WTC11 (cell line): Measurements from ENCODE around the gene FGFR2. TPM values are rescaled to one million over a fixed set of nuclear protein-coding genes. Genes with fewer than 3 reads are reported as not detected.
A peak's percentile ranks its signal among the peaks of the same experiment; 100 is the strongest.

Experiments
- ATAC-seq: fragments of 200-7000 bp; cut with Tn5 transposase; 2 replicates; pipeline ENCODE4 v1.10.0; 2021; ENCODE audit warnings: mild to moderate bottlenecking, moderate library complexity
- CTCF ChIA-PET: fragments of 300-600 bp; sonication (Branson Sonifier 250); formaldehyde crosslinking; loops from one replicate; lab custom pipeline; 2021; ENCODE audit warnings: antibody characterized with exemption; lab: Charles Lee
- POLR2A ChIA-PET: fragments of 350-600 bp; sonication (Branson Sonifier 250); formaldehyde crosslinking; loops from one replicate; lab custom pipeline; 2021; ENCODE audit warnings: antibody characterized with exemption; lab: Charles Lee
- DNase-seq: peaks from one replicate; pipeline ENCODE4 v3.0.0; 2021; ENCODE audit warnings: low spot score
- H3K27ac Mint-ChIP-seq: 2 replicates; pipeline ENCODE4 v1.8.0; 2021; ENCODE audit warnings: mixed read lengths
- H3K27me3 Mint-ChIP-seq: 2 replicates; pipeline ENCODE4 v1.8.0; 2021; ENCODE audit warnings: low read depth, mild to moderate bottlenecking, moderate library complexity, mixed read lengths
- H3K36me3 Mint-ChIP-seq: 2 replicates; pipeline ENCODE4 v1.8.0; 2021; ENCODE audit warnings: mixed read lengths
- H3K4me1 Mint-ChIP-seq: 2 replicates; pipeline ENCODE4 v1.8.0; 2022; ENCODE audit warnings: mixed read lengths
- H3K4me3 Mint-ChIP-seq: 2 replicates; pipeline ENCODE4 v1.8.0; 2021; ENCODE audit warnings: mild to moderate bottlenecking, moderate library complexity, mixed read lengths
- H3K9me3 Mint-ChIP-seq: 2 replicates; pipeline ENCODE4 v1.8.0; 2021; ENCODE audit warnings: mixed read lengths
- AR ChIP-seq: fragments of 250-450 bp; sonication (Bioruptor Pico); IDR thresholded peaks from 2 replicates; pipeline ENCODE4 v1.9.0; 2021; ENCODE audit warnings: mild to moderate bottlenecking
- CTCF ChIP-seq: fragments of 200-600 bp; IDR thresholded peaks from 2 replicates; pipeline ENCODE4 v1.8.0; 2022; ENCODE audit warnings: antibody characterized with exemption
- ELF4 ChIP-seq: sonication (generic); formaldehyde crosslinking; IDR thresholded peaks from 2 replicates; pipeline ENCODE4 v1.8.1; 2022; ENCODE audit warnings: low read depth, mild to moderate bottlenecking, moderate library complexity, missing genetic modification reagents
- HMGA2 ChIP-seq: fragments of 250-450 bp; sonication (Bioruptor Pico); IDR thresholded peaks from 2 replicates; pipeline ENCODE4 v1.4.0; 2021; ENCODE audit warnings: mild to moderate bottlenecking, moderate library complexity
- HMGXB4 ChIP-seq: sonication (generic); formaldehyde crosslinking; IDR thresholded peaks from 2 replicates; pipeline ENCODE4 v1.8.1; 2023; ENCODE audit warnings: mild to moderate bottlenecking, moderate library complexity, missing genetic modification reagents
- JUN ChIP-seq: sonication (generic); formaldehyde crosslinking; IDR thresholded peaks from 2 replicates; pipeline ENCODE4 v1.8.0; 2023; ENCODE audit warnings: mild to moderate bottlenecking, missing genetic modification reagents
- MAX ChIP-seq: sonication (generic); formaldehyde crosslinking; IDR thresholded peaks from 2 replicates; pipeline ENCODE4 v1.8.0; 2022; ENCODE audit warnings: mild to moderate bottlenecking, missing genetic modification reagents
- NFYB ChIP-seq: sonication (generic); formaldehyde crosslinking; conservative IDR thresholded peaks from 2 replicates; pipeline ENCODE4 v1.8.0; 2022; ENCODE audit warnings: low read depth, missing genetic modification reagents
- NR1H2 ChIP-seq: sonication (generic); formaldehyde crosslinking; IDR thresholded peaks from 2 replicates; pipeline ENCODE4 v1.9.0; 2021; ENCODE audit warnings: mild to moderate bottlenecking, moderate library complexity, missing genetic modification reagents
- OVOL2 ChIP-seq: fragments of 250-450 bp; sonication (Bioruptor Pico); IDR thresholded peaks from 2 replicates; pipeline ENCODE4 v1.9.0; 2021; ENCODE audit warnings: mild to moderate bottlenecking, borderline replicate concordance
- SMAD4 ChIP-seq: sonication (generic); formaldehyde crosslinking; IDR thresholded peaks from 2 replicates; pipeline ENCODE4 v1.8.0; 2022; ENCODE audit warnings: mild to moderate bottlenecking, missing genetic modification reagents
- TEAD1 ChIP-seq: sonication (generic); formaldehyde crosslinking; IDR thresholded peaks from 2 replicates; pipeline ENCODE4 v1.8.0; 2022; ENCODE audit warnings: mild to moderate bottlenecking, missing genetic modification reagents
- USF2 ChIP-seq: sonication (generic); formaldehyde crosslinking; IDR thresholded peaks from 2 replicates; pipeline ENCODE4 v1.8.1; 2023; ENCODE audit warnings: mild to moderate bottlenecking, missing genetic modification reagents, moderate library complexity
- ZBTB21 ChIP-seq: sonication (generic); formaldehyde crosslinking; IDR thresholded peaks from 2 replicates; pipeline ENCODE4 v1.8.1; 2023; ENCODE audit warnings: mild to moderate bottlenecking, missing genetic modification reagents, borderline replicate concordance
- ZNF423 ChIP-seq: fragments of 250-450 bp; sonication (Bioruptor Pico); IDR thresholded peaks from 2 replicates; pipeline ENCODE4 v2.1.2; 2022; ENCODE audit warnings: mild to moderate bottlenecking, moderate library complexity
- total RNA-seq: library from RNA; stranded (reverse); gene quantifications from 3 replicates; pipeline ENCODE4 v1.2.3, GENCODE V29; 2021
- TF ChIP-seq, protein P1 (sequence below): fragments of 250-450 bp; sonication (Bioruptor Pico); IDR thresholded peaks from 2 replicates; pipeline ENCODE4 v1.9.0; 2021; ENCODE audit warnings: moderate library complexity, mild to moderate bottlenecking, inconsistent platforms, borderline replicate concordance
- TF ChIP-seq, protein P2 (sequence below): fragments of 250-450 bp; sonication (Bioruptor Pico); IDR thresholded peaks from 2 replicates; pipeline ENCODE4 v1.8.0; 2021; ENCODE audit warnings: mild to moderate bottlenecking
- TF ChIP-seq, protein P3 (sequence below): sonication (generic); formaldehyde crosslinking; IDR thresholded peaks from 2 replicates; pipeline ENCODE4 v1.8.1; 2022; ENCODE audit warnings: missing genetic modification reagents, borderline replicate concordance

The FGFR2 gene
- total RNA-seq, 1 experiment from 2014 or later: 95.0 TPM

DNA sequence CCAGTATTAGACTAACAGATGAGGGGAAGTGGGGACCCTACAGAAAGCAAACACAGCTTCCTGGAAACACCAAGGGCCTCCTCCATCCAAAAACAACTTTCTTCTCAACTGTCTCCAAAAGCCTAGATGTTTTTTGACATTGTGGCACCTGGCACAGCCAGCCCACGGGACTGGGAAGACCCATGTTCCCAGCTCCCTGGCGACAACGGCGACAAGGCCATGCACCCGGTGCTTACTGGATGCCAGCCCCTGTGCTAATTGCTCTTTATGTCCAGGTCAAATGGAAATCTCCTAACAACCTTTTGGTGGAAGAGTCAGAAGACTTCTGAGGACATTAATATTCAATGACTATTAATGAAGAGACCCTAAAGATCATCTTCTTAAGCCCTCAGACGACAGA, 7.1 kb downstream of the FGFR2 start:
- no peak for DNase-seq
- ChIA-PET POLR2A (interaction anchor here (1.6 kb wide), 1 partner anchor 12 kb away, joined by 3 read pairs; no protein-coding TSS in a partner anchor), CTCF (interaction anchor here (1.3 kb wide), 1 partner anchor 295 kb away, joined by 4 read pairs; no protein-coding TSS in a partner anchor)
- Mint-ChIP-seq H3K27me3 (no peaks in the 10 kb centered on the region), H3K9me3 (peaks cover 9% of the 10 kb centered on the region; the same call in 1 of the 2 replicates), H3K36me3 (peaks cover 68% of the 10 kb centered on the region), H3K4me3 (peak overlapping the region; percentile 5; the same call in 1 of the 2 replicates), H3K27ac (0 out of 2 replicates have a peak overlapping the region, but pooled peaks have one; percentile 4), H3K4me1 (peaks cover 87% of the 10 kb centered on the region)
- TF ChIP-seq HMGXB4 (CRISPR knock-in tag): no peak
- no peak for TF ChIP-seq CTCF
- no peak for TF ChIP-seq TEAD1 (CRISPR knock-in tag)
- no peak for TF ChIP-seq HMGA2 (CRISPR knock-in tag)
- TF ChIP-seq, protein P1, sequence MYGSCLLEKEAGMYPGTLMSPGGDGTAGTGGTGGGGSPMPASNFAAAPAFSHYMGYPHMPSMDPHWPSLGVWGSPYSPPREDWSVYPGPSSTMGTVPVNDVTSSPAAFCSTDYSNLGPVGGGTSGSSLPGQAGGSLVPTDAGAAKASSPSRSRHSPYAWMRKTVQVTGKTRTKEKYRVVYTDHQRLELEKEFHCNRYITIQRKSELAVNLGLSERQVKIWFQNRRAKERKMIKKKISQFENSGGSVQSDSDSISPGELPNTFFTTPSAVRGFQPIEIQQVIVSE: no peak
- no peak for ATAC-seq

GRCh38 chr10:121590772-121591171, 7.5 kb downstream of the FGFR2 start:
- CTCF ChIA-PET: no interaction called here
- peaks cover 71% of the 10 kb centered on the region for H3K36me3 Mint-ChIP-seq
- no peak for TF ChIP-seq ZBTB21
- no peak for TF ChIP-seq AR
- TF ChIP-seq ZNF423: no peak
- TF ChIP-seq, all 79 proteins: peak for 0
- POLR2A ChIA-PET: interaction anchor here (1.6 kb wide), 1 partner anchor 11 kb away, joined by 3 read pairs; no protein-coding TSS in a partner anchor
- Mint-ChIP-seq H3K27ac (peak overlapping the region; percentile 4; the same call in 1 of the 2 replicates), H3K4me1 (peaks cover 87% of the 10 kb centered on the region), H3K27me3 (no peaks in the 10 kb centered on the region), H3K9me3 (peaks cover 9% of the 10 kb centered on the region; the same call in 1 of the 2 replicates), H3K4me3 (peak overlapping the region; percentile 3; the same call in 1 of the 2 replicates)
- DNase-seq (no peak), ATAC-seq (no peak)

DNA sequence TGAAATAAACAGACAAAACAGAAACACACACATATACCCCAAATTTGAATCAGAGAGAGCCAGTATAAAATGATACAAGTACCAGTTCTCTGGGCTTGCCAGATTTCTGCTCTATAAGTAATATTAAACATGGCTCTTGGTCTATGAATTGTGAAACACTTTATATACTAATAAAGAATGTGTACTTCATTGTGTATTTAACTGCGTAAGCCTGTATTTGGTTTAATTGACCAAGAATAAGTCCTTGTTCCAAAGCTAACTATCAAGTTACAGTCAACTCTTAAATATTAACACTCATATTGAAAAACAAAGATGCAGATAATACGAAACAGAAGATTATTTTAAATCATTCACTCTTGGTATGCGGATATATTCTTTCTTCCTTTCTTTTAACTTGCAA, 8.7 kb downstream of the FGFR2 start:
- Mint-ChIP-seq H3K36me3 (peaks cover 79% of the 10 kb centered on the region), H3K9me3 (peaks cover 9% of the 10 kb centered on the region; the same call in 1 of the 2 replicates), H3K4me1 (peaks cover 84% of the 10 kb centered on the region), H3K27me3 (no peaks in the 10 kb centered on the region), H3K4me3 (no peak overlapping the region), H3K27ac (no peak overlapping the region)
- DNase-seq (no peak), ATAC-seq (no peak)
- ChIA-PET CTCF (interaction anchor here (0.6 kb wide), 1 partner anchor 1114 kb away, joined by 3 read pairs; no protein-coding TSS in a partner anchor), POLR2A (no interaction called here)
- no peak for TF ChIP-seq OVOL2 (CRISPR knock-in tag)
- TF ChIP-seq NR1H2: no peak
- TF ChIP-seq, protein P2, sequence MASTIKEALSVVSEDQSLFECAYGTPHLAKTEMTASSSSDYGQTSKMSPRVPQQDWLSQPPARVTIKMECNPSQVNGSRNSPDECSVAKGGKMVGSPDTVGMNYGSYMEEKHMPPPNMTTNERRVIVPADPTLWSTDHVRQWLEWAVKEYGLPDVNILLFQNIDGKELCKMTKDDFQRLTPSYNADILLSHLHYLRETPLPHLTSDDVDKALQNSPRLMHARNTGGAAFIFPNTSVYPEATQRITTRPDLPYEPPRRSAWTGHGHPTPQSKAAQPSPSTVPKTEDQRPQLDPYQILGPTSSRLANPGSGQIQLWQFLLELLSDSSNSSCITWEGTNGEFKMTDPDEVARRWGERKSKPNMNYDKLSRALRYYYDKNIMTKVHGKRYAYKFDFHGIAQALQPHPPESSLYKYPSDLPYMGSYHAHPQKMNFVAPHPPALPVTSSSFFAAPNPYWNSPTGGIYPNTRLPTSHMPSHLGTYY (CRISPR knock-in tag): no peak
- no peak for TF ChIP-seq NFYB (CRISPR knock-in tag)
- no peak for TF ChIP-seq USF2 (CRISPR knock-in tag)
- TF ChIP-seq, protein P3, sequence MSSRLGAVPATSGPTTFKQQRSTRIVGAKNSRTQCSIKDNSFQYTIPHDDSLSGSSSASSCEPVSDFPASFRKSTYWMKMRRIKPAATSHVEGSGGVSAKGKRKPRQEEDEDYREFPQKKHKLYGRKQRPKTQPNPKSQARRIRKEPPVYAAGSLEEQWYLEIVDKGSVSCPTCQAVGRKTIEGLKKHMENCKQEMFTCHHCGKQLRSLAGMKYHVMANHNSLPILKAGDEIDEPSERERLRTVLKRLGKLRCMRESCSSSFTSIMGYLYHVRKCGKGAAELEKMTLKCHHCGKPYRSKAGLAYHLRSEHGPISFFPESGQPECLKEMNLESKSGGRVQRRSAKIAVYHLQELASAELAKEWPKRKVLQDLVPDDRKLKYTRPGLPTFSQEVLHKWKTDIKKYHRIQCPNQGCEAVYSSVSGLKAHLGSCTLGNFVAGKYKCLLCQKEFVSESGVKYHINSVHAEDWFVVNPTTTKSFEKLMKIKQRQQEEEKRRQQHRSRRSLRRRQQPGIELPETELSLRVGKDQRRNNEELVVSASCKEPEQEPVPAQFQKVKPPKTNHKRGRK: no peak
- no peak for TF ChIP-seq MAX
- no peak for TF ChIP-seq JUN
- TF ChIP-seq SMAD4 (CRISPR knock-in tag): no peak
- TF ChIP-seq CTCF: no peak
- no peak for TF ChIP-seq ELF4 (CRISPR knock-in tag)
